A673 (cell line): ENCODE measurements around the gene OXCT1.

Experiments
- EZH2 ChIP-seq: fragments of 200-600 bp; sonication (generic); IDR thresholded peaks from 2 replicates; pipeline ENCODE4 v1.6.1; 2017; ENCODE audit warnings: borderline replicate concordance, low read depth, mild to moderate bottlenecking, mixed read lengths, antibody characterized with exemption, low read length; ENCODE audit not compliant: poor library complexity, severe bottlenecking
- TF ChIP-seq, protein P1 (sequence below): fragments of 300-800, 200-600 bp; sonication (generic); conservative IDR thresholded peaks from 2 replicates; pipeline ENCODE4 v1.5.1; 2017; ENCODE audit warnings: low read depth, mild to moderate bottlenecking, antibody characterized with exemption, low read length, moderate library complexity, mixed read lengths

GRCh38 chr5:41893074-41893851, 23.0 kb upstream of the OXCT1 start:
- TF ChIP-seq, protein P1, sequence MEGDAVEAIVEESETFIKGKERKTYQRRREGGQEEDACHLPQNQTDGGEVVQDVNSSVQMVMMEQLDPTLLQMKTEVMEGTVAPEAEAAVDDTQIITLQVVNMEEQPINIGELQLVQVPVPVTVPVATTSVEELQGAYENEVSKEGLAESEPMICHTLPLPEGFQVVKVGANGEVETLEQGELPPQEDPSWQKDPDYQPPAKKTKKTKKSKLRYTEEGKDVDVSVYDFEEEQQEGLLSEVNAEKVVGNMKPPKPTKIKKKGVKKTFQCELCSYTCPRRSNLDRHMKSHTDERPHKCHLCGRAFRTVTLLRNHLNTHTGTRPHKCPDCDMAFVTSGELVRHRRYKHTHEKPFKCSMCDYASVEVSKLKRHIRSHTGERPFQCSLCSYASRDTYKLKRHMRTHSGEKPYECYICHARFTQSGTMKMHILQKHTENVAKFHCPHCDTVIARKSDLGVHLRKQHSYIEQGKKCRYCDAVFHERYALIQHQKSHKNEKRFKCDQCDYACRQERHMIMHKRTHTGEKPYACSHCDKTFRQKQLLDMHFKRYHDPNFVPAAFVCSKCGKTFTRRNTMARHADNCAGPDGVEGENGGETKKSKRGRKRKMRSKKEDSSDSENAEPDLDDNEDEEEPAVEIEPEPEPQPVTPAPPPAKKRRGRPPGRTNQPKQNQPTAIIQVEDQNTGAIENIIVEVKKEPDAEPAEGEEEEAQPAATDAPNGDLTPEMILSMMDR, result no peak
- TF ChIP-seq EZH2, result no peak
